GM19372 (cell line): ENCODE results near the gene CD1C.
"Not testable (repeated sequence)": the region's sequence is repeated elsewhere in the genome, so short reads cannot be mapped to it uniquely, and the experiment has no call there.

Experiments
- ATAC-seq: cut with Tn5 transposase; IDR thresholded peaks from one replicate; pipeline ENCODE4 v1.9.1; 2021; ENCODE audit warnings: mild to moderate bottlenecking, low read depth, moderate library complexity; ENCODE audit not compliant: unreplicated experiment

CD1C gene

DNA sequence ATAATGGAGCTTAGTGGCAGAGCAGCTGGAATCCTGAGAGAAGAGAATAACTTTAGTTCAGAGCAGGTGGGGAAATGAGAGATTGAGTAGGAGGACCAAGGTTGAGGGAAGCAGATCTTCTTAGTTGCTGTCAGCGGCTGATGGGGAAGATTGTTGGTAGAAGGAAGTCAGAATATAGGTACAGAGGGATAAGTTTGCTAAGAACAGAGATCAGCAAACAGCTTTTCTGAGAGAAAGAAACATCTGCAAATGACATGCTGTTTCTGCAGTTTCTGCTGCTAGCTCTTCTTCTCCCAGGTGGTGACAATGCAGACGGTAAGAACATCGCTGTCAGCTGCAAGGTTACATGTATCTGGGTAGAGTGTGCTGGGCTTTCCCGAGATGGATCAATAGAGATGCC lies at the start of gene CD1C:
TSS of gene CD1C (plus strand) at position 113 of the 400 bp plus-strand sequence. CDS start at position 255, 142 bp downstream.
- no peak for ATAC-seq

- ATAC-seq: no peak
Measured at GRCh38 chr1:158246650-158247049, 43.1 kb upstream of the CD1C start.

- no peak for ATAC-seq
Measured at GRCh38 chr1:158248118-158248517, 41.6 kb upstream of the CD1C start.

DNA sequence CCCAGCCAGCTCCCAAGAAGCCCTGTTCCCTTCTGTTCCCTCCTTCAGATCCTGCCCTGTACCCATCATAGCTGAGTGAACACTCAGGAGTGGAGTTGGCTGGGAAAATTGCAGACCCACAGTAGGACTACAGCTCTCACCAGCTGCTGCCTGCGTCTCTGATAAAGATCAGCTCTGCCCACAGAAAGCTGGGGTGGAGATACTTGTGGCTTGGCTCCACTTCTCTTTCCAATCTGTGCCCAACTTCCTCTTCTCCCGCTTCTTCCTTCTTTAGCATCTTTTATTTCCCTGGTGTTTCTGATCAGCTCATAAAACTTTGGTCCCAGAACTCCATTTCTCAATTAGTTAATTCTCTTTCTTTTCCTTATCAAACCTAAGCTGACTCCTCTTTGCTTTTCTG lies 41.0 kb upstream of the CD1C start:
- no peak for ATAC-seq

- no peak for ATAC-seq
Measured at GRCh38 chr1:158249646-158250045, 40.1 kb upstream of the CD1C start.

GRCh38 chr1:158251163-158251562 lies 38.6 kb upstream of the CD1C start:
- no peak for ATAC-seq

GRCh38 chr1:158255656-158256055 lies 34.1 kb upstream of the CD1C start:
- ATAC-seq: no peak

GRCh38 chr1:158256747-158257146 lies 33.0 kb upstream of the CD1C start:
- ATAC-seq: not testable (repeated sequence)

GRCh38 chr1:158257888-158258287 lies 31.8 kb upstream of the CD1C start:
- no peak for ATAC-seq

DNA sequence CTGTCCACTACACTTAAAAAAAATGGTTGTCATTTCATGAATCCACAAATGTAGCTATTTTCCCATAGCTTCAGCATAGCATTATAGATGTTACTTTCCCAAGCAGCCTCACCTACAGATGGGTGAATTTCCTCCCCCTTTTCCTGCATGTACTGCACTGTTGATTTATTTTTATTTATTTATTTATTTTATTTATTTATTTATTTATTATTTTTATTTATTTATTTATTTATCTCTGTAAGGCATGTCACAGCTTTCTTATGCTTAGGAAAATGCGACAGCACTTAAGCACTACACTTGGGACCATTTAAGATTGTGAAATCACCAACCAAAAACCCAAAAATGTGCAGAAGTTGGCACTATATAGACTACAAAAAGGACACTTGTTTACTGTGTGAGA lies 30.6 kb upstream of the CD1C start:
- ATAC-seq: no peak

- ATAC-seq: no peak
Measured at GRCh38 chr1:158272681-158273080, 17.0 kb upstream of the CD1C start.

DNA sequence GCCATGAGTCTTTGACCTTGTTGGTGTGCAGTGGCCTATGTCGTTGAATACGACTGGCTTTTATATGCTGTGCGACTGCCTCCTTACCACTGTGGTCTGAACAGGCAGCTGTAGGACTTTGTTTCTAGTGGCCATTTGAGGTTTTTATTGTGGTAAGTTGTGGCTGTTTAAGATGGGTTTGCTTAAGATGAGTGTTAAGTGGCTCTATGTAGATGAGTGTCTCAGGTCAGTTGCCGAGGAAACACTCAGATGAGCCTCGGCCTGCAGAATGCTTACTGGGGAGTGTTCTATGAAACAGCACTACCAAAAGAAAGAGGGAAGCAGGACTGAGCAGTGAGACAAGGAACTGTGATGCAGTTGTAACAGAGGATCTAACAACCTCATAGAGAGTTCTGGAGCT lies 14.9 kb upstream of the CD1C start:
- ATAC-seq: peak; percentile 75

DNA sequence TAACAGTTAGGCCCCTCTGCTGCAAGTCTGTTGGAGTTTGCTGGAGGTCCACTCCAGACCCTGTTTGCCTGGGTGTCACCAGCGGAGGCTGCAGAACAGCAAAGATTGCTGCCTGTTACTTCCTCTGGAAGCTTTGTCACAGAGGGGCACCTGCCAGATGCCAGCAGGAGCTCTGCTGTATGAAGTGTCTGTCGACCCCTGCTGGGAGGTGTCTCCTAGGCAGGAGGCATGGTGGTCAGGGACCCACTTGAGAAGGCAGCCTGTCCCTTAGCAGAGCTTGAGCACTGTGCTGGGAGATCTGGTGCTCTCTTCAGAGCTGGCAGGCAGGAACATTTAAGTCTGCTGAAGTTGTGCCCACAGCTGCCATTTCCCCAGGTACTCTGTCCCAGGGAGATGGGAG lies 7.3 kb upstream of the CD1C start:
- ATAC-seq: not testable (repeated sequence)

DNA sequence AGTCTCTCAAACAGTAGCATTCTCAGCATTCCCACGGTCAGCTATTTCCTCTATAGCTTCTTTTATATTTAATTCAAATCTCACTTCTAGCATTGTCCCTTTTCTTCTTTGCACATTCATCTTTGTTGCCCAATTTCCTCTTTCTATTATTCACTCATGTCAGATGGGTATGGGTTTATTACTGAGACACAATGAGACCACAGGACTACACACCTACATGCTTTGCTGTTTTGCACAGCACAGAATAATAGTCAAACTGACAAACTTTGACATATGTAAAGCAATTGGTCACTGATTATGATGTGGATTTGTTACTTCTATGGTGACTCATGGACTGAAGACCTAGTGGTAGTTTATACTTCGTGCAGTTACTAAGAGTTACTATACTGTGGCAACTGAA lies 5.8 kb upstream of the CD1C start:
- peak; percentile 45 for ATAC-seq

- peak; percentile 63 for ATAC-seq
Measured at GRCh38 chr1:158285756-158286241, 3.9 kb upstream of the CD1C start.

- no peak for ATAC-seq
Measured at GRCh38 chr1:158286487-158286886, 3.2 kb upstream of the CD1C start.

DNA sequence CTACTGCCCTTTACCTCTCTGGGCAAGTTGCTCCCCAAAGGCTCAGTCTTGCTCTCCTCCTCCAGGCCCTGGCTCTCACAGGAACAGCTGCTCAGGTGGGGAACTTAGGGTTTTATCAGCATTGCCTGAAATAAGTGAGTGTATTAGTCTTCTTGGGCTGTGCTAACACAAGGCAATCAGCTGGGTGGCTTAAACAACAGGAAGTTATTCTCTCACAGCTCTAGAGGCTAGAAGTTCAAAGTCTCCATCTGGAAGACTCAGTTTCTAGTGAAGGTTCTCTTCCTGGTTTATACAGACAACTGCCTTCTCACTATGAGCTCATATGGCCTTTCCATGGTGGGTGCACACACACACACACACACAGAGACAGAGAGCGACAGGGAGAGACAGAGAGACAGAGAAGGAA lies 2.8 kb upstream of the CD1C start:
- no peak for ATAC-seq

GRCh38 chr1:158290321-158290844 lies 660 bp downstream of the CD1C start:
- no peak for ATAC-seq

GRCh38 chr1:158295791-158296190 lies 6.1 kb downstream of the CD1C start:
- no peak for ATAC-seq

GRCh38 chr1:158310623-158311022 lies 20.9 kb downstream of the CD1C start:
- ATAC-seq: no peak

DNA sequence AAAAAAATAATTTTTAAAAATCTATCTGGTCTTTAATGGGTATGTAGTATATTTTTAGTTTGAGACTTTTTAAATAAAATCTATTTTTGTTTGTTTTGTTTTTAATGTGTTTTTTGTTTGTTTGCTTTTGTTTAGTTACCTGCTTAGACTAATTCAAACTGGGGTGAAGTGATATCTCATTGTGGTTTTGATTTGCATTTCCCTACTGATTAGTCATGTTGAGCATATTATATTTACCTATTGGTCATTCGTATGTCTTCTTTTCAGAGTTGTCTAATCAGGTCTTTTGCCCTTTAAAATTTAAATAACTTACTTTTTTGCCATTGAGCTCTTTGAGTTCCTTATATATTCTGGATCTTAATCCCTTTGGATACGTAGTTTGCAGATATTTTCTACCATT lies 21.3 kb downstream of the CD1C start:
- ATAC-seq: no peak

DNA sequence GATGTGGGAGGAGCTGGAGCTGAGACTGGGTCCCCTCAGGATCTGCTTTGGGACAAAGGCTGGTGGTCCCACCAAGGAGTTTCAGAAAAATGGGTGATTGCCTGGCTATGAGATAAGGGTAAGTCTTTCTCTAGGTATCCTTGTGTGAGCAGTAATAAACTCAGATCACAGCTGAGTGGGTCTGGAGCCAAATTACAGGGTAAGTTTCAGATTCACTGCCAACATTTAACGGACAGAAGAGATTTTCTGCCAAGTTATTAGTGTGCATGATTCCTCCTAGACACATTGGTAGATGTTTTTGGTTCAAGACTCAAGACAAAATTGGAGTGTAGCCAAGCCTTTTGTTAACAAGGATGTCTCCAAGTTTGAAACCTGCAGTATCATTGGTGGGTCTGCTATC lies 34.1 kb downstream of the CD1C start:
- no peak for ATAC-seq

- ATAC-seq: no peak
Measured at GRCh38 chr1:158324395-158324794, 34.7 kb downstream of the CD1C start.
